Mesendoderm (in vitro differentiated cells): ENCODE results near the gene MEIS2.

Experiments
- DNase-seq: peaks from one replicate; pipeline ENCODE4 v3.0.0; 2013
- H2AK5ac ChIP-seq: 2 replicates; pipeline ENCODE4 v1.6.1; 2013; ENCODE audit warnings: low read length, inconsistent platforms
- H2BK120ac ChIP-seq: 2 replicates; pipeline ENCODE4 v1.6.1; 2013; ENCODE audit warnings: low read depth, mild to moderate bottlenecking, low read length, moderate library complexity, mixed read lengths
- H2BK15ac ChIP-seq: replicated peaks from 2 replicates; pipeline ENCODE4 v1.6.1; 2013; ENCODE audit warnings: low read depth, mild to moderate bottlenecking, moderate library complexity
- H2BK5ac ChIP-seq: 2 replicates; pipeline ENCODE4 v1.6.1; 2013; ENCODE audit warnings: low read length, inconsistent platforms
- H3K18ac ChIP-seq: 2 replicates; pipeline ENCODE4 v1.6.1; 2013; ENCODE audit warnings: mild to moderate bottlenecking, low read length, mixed read lengths
- H3K23ac ChIP-seq: one replicate; pipeline ENCODE4 v1.6.1; 2013; ENCODE audit warnings: low read length
- H3K27ac ChIP-seq: 2 replicates; pipeline ENCODE4 v1.5.1; 2013; ENCODE audit warnings: low read depth, mild to moderate bottlenecking, inconsistent platforms, low read length, moderate library complexity
- H3K27me3 ChIP-seq: 2 replicates; pipeline ENCODE4 v1.6.1; 2013; ENCODE audit warnings: low read length, control low read depth, mild to moderate bottlenecking, inconsistent platforms; ENCODE audit not compliant: insufficient read depth, poor library complexity
- H3K36me3 ChIP-seq: 2 replicates; pipeline ENCODE4 v1.6.1; 2013; ENCODE audit warnings: low read length, inconsistent platforms; ENCODE audit not compliant: control insufficient read depth, insufficient read depth
- H3K4ac ChIP-seq: one replicate; pipeline ENCODE4 v1.6.1; 2013; ENCODE audit warnings: low read depth, mild to moderate bottlenecking, low read length, moderate library complexity
- H3K4me1 ChIP-seq: 2 replicates; pipeline ENCODE4 v1.6.1; 2013; ENCODE audit warnings: low read depth, low read length, inconsistent platforms; ENCODE audit not compliant: control insufficient read depth
- H3K4me2 ChIP-seq: 2 replicates; pipeline ENCODE4 v1.6.1; 2013; ENCODE audit warnings: low read length
- H3K4me3 ChIP-seq: 2 replicates; pipeline ENCODE4 v1.5.1; 2013; ENCODE audit warnings: mild to moderate bottlenecking, low read length
- H3K56ac ChIP-seq: one replicate; pipeline ENCODE4 v1.6.1; 2013; ENCODE audit warnings: low read length
- H3K79me1 ChIP-seq: 2 replicates; pipeline ENCODE4 v1.6.1; 2013; ENCODE audit warnings: low read length, inconsistent platforms
- H3K79me2 ChIP-seq: 2 replicates; pipeline ENCODE4 v1.6.1; 2013; ENCODE audit warnings: mild to moderate bottlenecking, low read length; ENCODE audit not compliant: control insufficient read depth, insufficient read depth
- H3K9ac ChIP-seq: 2 replicates; pipeline ENCODE4 v1.6.1; 2013; ENCODE audit warnings: low read length, inconsistent platforms
- H4K5ac ChIP-seq: one replicate; pipeline ENCODE4 v1.6.1; 2013; ENCODE audit warnings: low read length
- H4K8ac ChIP-seq: one replicate; pipeline ENCODE4 v1.6.1; 2013; ENCODE audit warnings: low read depth, mild to moderate bottlenecking, control low read depth, low read length, moderate library complexity
- WGBS: extraction: QIAGEN DNeasy Blood & Tissue Kit; methylation state at CpG from one replicate; pipeline ENCODE4 v1.1.7; 2013; ENCODE audit warnings: low lambda C conversion rate, missing lambda C conversion rate; ENCODE audit not compliant: insufficient coverage; ENCODE audit errors: extremely low coverage; 5-methylcytosine and 5-hydroxymethylcytosine counted together

MEIS2 gene

GRCh38 chr15:37133602-37134001 lies 33.3 kb upstream of the MEIS2 start:
- Histone ChIP-seq H3K79me2 (no peaks in the 10 kb centered on the region), H3K27ac (no peak overlapping the region), H3K23ac (no peak overlapping the region), H3K4me1 (no peaks in the 10 kb centered on the region), H3K4me2 (no peak overlapping the region), H3K56ac (no peak overlapping the region), H4K8ac (no peak overlapping the region), H3K4ac (no peak overlapping the region), H3K4me3 (no peak overlapping the region), H3K79me1 (no peaks in the 10 kb centered on the region), H3K18ac (no peak overlapping the region), H4K5ac (no peak overlapping the region), H2BK5ac (no peak overlapping the region), H3K27me3 (no peaks in the 10 kb centered on the region), H2AK5ac (no peak overlapping the region), H2BK15ac (no peak overlapping the region), H3K9ac (no peak overlapping the region), H3K36me3 (no peaks in the 10 kb centered on the region), H2BK120ac (no peak overlapping the region)
- WGBS, result no CpG with 5 or more reads among the region's 1 CpG
- no peak for DNase-seq

- Histone ChIP-seq H3K18ac (no peak overlapping the region), H3K9ac (no peak overlapping the region), H3K79me1 (no peaks in the 10 kb centered on the region), H2BK120ac (no peak overlapping the region), H4K8ac (no peak overlapping the region), H3K79me2 (no peaks in the 10 kb centered on the region), H4K5ac (no peak overlapping the region), H3K27ac (no peak overlapping the region), H3K4ac (no peak overlapping the region), H3K4me3 (no peak overlapping the region), H3K56ac (no peak overlapping the region), H2AK5ac (no peak overlapping the region), H2BK5ac (no peak overlapping the region), H3K4me1 (no peaks in the 10 kb centered on the region), H3K23ac (no peak overlapping the region), H3K27me3 (no peaks in the 10 kb centered on the region), H3K4me2 (no peak overlapping the region), H2BK15ac (no peak overlapping the region), H3K36me3 (no peaks in the 10 kb centered on the region)
- WGBS, result no CpG with 5 or more reads among the region's 2 CpGs
- no peak for DNase-seq
These were observed 32.6 kb upstream of the MEIS2 start for GRCh38 chr15:37132826-37133417.

- no CpG with 5 or more reads among the region's 2 CpGs for WGBS
- H2AK5ac ChIP-seq, result no peak overlapping the region
- no peak overlapping the region for H4K8ac ChIP-seq
- H3K4me2 ChIP-seq, result no peak overlapping the region
- H2BK5ac ChIP-seq, result no peak overlapping the region
- no peaks in the 10 kb centered on the region for H3K79me2 ChIP-seq
- no peak overlapping the region for H3K27ac ChIP-seq
- peak overlapping the region; percentile 19 for H2BK15ac ChIP-seq
- no peak overlapping the region for H3K4me3 ChIP-seq
- H3K4ac ChIP-seq, result no peak overlapping the region
- H3K18ac ChIP-seq, result peak overlapping the region; percentile 51
- no peaks in the 10 kb centered on the region for H3K4me1 ChIP-seq
- no peaks in the 10 kb centered on the region for H3K27me3 ChIP-seq
- no peak overlapping the region for H3K9ac ChIP-seq
- no peak overlapping the region for H4K5ac ChIP-seq
- no peak overlapping the region for H3K56ac ChIP-seq
- no peak overlapping the region for H3K23ac ChIP-seq
- no peaks in the 10 kb centered on the region for H3K79me1 ChIP-seq
- no peak overlapping the region for H2BK120ac ChIP-seq
- DNase-seq, result no peak
- H3K36me3 ChIP-seq, result no peaks in the 10 kb centered on the region
These were observed 31.3 kb upstream of the MEIS2 start for GRCh38 chr15:37131621-37132020.

- H3K36me3 ChIP-seq, result no peaks in the 10 kb centered on the region
- H3K56ac ChIP-seq, result no peak overlapping the region
- no peak overlapping the region for H3K4me2 ChIP-seq
- H2BK5ac ChIP-seq, result no peak overlapping the region
- no CpG with 5 or more reads among the region's 4 CpGs for WGBS
- no peak overlapping the region for H2BK15ac ChIP-seq
- no peak overlapping the region for H3K18ac ChIP-seq
- H3K4me1 ChIP-seq, result no peaks in the 10 kb centered on the region
- no peak overlapping the region for H3K4me3 ChIP-seq
- DNase-seq, result peak; percentile 77
- H3K27ac ChIP-seq, result no peak overlapping the region
- no peak overlapping the region for H2AK5ac ChIP-seq
- no peak overlapping the region for H4K8ac ChIP-seq
- no peak overlapping the region for H3K23ac ChIP-seq
- H3K79me2 ChIP-seq, result no peaks in the 10 kb centered on the region
- H3K9ac ChIP-seq, result no peak overlapping the region
- H4K5ac ChIP-seq, result no peak overlapping the region
- H2BK120ac ChIP-seq, result no peak overlapping the region
- H3K27me3 ChIP-seq, result no peaks in the 10 kb centered on the region
- no peak overlapping the region for H3K4ac ChIP-seq
- H3K79me1 ChIP-seq, result no peaks in the 10 kb centered on the region
These were observed 30.0 kb upstream of the MEIS2 start for GRCh38 chr15:37130356-37130755.

GRCh38 chr15:37125143-37125542 lies 24.8 kb upstream of the MEIS2 start:
- Histone ChIP-seq H2BK120ac (no peak overlapping the region), H3K4me1 (peaks cover 2% of the 10 kb centered on the region), H2BK5ac (no peak overlapping the region), H3K27ac (no peak overlapping the region), H3K9ac (no peak overlapping the region), H3K23ac (no peak overlapping the region), H3K4ac (no peak overlapping the region), H3K79me2 (no peaks in the 10 kb centered on the region), H4K8ac (no peak overlapping the region), H4K5ac (peak overlapping the region; percentile 47), H3K56ac (no peak overlapping the region), H3K4me2 (no peak overlapping the region), H3K27me3 (no peaks in the 10 kb centered on the region), H2BK15ac (no peak overlapping the region), H3K79me1 (no peaks in the 10 kb centered on the region), H3K18ac (no peak overlapping the region), H3K36me3 (no peaks in the 10 kb centered on the region), H2AK5ac (no peak overlapping the region), H3K4me3 (no peak overlapping the region)
- no CpG with 5 or more reads among the region's 4 CpGs for whole genome bisulfite sequencing
- DNase-seq, result no peak

GRCh38 chr15:37124331-37124730 lies 24.0 kb upstream of the MEIS2 start:
- no peak overlapping the region for H3K18ac ChIP-seq
- H2BK5ac ChIP-seq, result no peak overlapping the region
- H3K27me3 ChIP-seq, result no peaks in the 10 kb centered on the region
- H3K4ac ChIP-seq, result no peak overlapping the region
- no peaks in the 10 kb centered on the region for H3K79me2 ChIP-seq
- H2BK15ac ChIP-seq, result no peak overlapping the region
- no peak overlapping the region for H2BK120ac ChIP-seq
- H3K4me3 ChIP-seq, result no peak overlapping the region
- DNase-seq, result no peak
- H2AK5ac ChIP-seq, result no peak overlapping the region
- no peak overlapping the region for H3K4me2 ChIP-seq
- no peak overlapping the region for H3K56ac ChIP-seq
- H3K4me1 ChIP-seq, result peaks cover 2% of the 10 kb centered on the region
- H3K27ac ChIP-seq, result no peak overlapping the region
- H3K23ac ChIP-seq, result no peak overlapping the region
- no peaks in the 10 kb centered on the region for H3K36me3 ChIP-seq
- H3K9ac ChIP-seq, result no peak overlapping the region
- H4K8ac ChIP-seq, result no peak overlapping the region
- H3K79me1 ChIP-seq, result no peaks in the 10 kb centered on the region
- H4K5ac ChIP-seq, result no peak overlapping the region
